HG03354 (cell line): Measurements from ENCODE around the gene RASA3.

ENCODE experiments used
- ATAC-seq: cut with Tn5 transposase; IDR thresholded peaks from one replicate; pipeline ENCODE4 v1.9.1; 2021; ENCODE audit warnings: mild to moderate bottlenecking; ENCODE audit not compliant: unreplicated experiment, poor library complexity, severe bottlenecking

Gene RASA3

DNA sequence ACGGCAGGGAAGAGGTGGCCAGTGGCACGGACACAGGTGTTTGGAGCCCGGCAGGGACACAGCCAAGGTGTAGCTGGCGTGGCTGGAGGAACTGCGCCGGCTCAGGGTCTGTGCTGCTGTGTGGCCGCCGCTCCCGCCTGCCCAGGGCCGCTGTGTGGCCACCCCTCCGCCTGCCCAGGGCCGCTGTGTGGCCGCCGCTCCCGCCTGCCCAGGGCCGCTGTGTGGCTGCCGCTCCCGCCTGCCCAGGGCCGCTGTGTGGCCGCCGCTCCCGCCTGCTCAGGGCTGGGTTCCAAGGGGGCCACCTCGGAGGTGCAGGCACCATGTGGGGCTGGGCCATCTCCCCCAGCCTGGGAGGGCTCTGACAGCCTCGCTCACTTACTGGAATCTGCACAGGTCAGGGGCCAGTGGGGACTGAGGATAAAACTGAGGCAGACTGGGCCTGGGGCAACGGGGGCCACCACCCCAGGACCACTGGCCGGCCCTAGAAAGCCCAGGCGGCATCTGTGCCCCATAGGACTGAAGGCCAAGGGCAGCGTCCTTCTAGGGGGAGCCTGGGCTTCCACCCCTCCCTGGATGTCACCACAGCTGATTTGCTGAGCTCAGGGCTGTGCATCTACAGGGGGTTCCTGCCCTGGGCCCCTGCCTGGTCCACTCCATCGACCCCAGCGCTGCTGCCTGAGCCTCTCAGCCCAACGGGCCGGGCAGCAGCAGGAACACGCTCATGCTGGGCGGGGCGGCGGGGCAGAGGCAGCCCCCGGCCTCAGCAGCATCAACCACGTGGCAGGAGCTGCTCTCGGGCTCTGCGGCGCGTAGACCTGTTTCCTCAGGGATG, 180.1 kb downstream of the RASA3 start:
- ATAC-seq, result no peak

DNA sequence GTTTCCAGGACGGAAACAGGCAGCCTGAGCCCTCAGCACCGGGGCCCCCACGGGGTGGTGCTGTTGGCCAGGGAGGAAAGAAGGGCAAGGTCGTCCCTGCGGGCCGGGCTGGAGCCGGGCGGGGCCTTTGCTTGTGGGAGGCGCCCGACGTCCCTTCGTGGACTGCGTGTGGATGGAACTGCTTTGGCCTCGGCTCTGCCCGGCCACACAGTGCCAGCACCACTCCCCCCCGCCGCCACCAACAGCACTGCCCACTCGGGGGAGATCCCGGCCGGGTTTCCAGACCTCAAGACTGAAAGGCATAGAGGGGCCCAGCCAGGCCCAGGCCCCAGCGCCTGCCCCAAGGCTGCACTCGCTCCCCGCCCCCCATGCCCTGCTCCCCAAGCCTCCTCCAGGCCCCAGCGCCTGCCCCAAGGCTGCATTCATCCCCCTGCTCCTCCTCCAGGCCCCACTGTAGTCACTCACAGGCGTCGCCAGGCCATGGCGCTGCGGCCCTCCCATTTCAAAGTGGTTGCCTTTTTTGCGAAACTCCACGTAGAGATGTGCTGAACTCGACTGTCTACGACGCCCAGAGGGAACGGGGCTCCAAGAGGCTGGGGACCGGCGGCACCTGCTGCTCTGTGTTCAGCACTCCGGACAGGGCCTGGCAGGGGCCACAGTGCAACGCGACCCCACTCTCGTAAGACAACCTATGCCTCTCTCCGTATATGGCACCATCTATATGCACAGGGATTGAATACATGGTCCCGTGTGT, 181.0 kb downstream of the RASA3 start:
- peak; percentile 79 for ATAC-seq

DNA sequence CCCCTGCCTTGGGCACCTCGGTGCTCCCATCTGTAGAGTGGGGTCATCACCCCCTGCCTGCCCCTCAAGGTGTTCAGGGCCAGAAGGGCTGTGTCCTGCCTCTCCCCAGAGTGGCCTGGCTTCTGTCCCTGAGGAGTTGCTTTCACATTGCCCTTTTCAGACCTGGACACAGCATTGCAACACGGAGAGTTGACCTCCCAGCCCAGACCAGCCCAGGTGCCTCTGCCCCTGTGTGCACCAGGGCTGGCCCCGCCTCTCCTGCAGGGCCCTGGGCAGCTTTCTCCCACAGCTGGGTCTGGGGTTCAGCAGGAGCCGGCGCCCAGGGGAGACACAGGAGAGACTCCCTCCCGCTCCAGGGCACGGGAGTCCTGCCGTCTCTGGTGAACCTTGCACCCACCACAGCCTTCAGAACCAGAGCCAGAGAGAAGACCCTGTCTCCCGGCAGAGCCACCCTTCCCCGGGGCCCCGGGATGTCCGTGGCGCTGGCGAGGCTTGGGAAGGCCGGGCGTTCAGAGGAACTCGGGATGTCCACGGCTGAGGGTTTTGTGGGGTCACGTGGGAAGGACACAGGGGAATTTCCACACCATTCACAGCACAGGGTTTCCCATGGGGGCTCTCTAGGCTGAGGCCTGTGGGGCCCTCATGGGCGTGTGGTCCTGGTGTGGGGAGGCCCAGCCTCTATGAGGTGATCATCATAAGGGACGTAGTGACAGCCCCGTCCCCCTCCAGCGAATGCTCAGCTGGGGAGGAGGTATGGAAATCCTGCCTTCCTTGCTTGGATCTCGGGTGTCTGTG, 181.8 kb downstream of the RASA3 start:
- peak; percentile 25 for ATAC-seq

DNA sequence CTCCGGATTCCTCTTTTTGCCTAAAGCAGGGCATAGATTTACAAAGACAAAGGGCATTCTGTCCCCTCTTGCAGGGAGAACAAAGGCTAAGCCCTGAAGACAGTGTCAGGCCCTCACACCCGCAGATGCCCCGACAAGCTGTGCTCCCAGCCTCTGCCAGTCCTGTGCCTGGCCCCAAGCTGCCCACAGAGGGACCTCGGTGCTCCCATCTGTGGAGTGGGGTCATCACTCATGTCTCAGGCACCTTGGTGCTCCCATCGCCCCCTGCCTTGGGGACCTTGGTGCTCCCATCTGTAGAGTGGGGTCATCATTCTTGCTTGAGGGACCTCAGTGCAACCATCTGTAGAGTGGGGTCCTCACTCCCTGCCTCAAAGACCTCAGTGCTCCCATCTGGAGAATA, 182.9 kb downstream of the RASA3 start:
- ATAC-seq, result no peak

DNA sequence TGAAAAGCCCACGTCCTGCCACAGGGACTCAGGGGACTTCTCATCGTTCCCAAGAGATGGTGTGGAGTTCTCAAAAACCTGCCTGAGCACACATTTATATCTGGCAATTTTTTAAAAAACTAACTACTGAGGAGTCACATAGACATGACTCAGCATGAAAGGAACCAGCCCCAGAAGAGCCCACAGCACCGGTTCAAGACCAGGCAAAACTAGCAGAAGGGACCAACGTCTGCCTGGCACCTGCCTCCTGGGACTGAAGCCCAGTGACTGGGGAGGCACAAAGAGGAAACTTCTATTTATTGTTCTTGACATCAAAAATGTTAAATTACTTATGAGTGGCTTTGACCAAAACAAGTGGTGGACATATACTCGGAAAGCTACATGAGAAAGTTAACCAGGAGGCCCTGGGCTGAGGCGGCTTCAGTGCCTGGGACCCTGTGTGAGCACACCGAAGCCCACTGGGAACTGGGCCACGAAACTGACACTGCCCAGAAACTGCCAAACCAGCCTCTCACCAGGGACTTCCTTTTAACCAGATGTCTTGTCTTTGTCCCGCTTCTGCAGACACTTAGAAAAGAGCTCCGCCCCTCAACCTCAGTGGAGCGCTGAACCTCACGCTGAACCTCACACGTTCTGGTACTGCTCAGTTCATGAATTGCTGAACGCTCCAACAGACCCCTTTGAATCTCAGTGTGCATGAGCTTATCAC, 184.2 kb downstream of the RASA3 start:
- ATAC-seq, result no peak

DNA sequence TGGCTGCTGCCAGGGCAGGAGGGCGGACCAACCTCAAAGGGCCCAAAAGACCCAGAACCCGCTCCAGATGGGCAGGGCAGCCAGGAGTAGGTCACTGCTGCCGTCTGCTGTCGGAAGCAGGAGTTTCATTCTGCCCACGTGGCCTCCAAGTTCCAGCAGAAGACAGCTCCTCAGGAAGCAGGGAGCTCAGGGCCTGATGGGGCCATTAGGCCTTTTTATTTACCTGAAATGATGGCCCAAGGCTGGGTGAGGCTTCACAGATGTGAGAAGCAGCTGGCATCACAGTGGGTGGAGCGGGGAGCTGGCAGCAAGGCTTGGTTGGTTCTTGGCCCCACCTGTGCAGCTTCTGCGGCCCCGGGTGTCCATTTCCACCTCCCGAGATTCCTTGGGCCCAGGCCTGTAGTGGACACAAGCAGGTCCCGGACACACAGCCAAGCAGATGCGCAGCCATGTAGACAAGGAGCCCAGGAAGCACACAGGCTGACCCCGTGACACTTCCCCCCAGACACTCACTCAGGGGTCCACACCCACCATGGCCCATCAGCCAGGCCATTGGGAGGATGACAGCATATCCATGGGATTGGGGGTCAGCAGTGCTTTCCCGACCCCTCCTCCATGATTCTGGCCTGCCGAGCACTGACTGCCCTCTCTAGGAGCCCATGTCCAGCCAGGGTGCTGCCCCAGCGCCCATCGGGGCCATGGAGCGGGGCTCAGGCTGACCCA, 185.0 kb downstream of the RASA3 start:
- ATAC-seq, result no peak

DNA sequence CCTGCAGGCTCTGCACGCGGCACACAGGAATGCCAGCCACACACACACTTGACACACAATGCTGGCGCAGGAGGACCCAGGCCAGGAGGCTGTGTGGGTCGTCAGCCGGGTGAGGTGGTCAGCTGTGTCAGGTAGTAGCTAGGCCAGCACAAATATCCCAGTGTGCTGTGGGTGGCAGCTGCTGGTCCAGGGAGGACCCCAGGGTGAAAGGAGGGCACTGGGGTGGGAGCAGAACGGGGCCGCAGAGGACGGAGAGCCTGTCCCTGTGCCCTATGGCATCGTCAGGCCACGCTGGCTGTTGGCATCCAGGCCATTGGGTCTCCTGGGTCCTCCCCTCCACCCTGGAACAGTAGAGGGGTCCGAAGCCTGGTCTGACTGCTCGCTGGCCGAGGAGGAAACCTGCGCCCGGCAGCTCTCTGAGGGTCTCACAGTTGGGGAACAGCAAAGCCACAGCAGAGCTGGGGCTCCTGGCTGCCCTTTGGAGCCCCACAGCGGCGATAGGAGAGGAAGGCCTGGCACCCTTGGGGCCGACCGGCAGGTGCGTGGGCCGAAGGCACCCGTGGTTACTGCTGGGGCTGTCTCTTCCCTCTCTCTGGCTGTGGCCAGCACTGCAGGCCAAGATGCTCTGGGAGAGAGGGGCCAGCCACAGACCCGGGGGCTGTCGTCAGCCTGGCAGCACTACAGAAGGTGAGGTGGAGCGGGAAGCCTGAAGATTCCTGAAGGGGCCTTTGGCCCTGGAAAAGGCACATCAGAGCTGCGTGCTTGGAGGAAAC, 185.8 kb downstream of the RASA3 start:
- no peak for ATAC-seq

DNA sequence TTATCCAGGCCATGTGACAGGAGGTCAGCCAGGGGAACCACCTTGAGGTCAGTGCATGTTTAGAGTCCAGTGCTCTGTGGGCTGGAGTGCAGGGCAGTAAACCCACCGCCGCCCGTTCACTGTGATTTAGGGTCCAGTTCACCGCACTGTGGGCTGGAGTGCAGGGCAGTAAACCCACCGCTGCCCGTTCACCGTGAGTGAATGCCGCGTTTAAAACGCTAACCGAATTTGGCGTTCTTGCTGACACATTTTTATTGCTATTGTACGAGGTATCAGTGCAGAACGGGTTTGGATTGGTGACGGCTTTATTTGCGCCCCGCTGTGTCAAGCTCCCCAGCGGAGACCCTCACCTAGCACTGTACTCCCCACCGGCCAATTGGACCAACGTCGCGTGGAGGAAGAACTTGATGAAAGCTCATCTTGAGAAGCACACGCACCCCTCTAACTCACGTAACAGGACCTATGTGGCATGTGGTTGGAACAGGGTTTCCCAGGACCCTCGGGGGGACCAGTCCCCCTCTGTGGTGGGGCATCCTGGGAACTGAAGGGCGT, 186.5 kb downstream of the RASA3 start:
- no peak for ATAC-seq

DNA sequence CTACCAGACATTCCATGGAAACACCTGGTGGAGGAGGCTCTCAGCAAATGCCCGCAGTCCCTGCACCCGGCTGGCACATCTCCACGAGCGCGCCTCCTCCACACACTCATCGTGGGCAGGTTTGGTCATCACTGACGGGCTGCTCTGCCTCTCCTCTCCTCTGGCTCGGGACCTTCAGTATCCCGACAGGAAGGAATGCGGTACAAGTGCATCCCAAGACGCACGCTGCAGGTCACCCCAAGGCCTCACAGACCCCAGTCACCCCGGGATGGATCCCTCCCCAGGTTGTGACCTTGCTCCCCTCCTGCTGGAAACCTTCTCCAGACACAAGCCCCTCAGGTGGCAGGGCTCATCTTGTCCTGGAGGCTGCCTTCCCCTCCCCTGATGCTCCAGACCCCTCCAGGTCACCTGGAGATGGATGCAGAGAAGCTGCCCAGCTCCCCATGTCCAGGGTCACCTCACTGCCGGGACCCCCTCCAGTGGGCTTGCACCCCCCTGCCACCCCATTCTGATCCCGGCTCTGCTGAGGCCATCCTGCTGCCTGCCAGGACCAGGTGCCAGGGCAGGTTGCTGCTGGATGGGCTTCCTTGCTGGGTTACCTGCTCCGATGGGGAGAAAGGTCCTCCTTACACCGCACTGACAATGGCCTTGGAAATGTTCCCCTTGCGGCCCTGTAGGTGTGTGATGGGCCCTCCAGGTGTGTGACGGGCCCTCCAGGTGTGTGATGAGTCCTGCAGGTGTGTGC, 188.4 kb downstream of the RASA3 start:
- no peak for ATAC-seq

DNA sequence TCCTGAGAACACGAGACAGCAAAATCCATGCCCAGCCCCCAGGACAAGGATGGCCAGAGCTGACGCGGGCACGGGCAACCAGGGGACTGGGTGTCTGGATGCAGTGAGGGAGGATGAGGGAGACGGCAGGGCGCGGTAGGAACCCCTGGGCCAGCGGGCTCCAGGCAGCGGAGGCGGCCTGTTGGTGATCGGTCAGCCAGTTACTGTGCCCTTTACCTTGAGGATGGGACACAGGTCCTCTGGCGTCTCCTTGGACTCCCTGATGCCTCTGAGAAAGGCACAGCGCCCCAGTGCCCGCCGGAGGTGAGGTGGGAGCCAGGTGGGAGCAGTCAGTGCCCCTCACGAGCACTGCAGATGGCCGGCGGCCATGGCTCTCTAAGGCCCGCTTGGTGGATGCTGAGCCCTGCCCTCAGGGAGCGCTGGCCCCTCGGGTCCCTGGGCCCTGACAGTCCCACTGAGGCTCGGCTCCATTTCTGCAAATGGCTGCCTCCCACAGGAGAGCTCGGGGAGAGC, 189.8 kb downstream of the RASA3 start:
- ATAC-seq, result no peak

DNA sequence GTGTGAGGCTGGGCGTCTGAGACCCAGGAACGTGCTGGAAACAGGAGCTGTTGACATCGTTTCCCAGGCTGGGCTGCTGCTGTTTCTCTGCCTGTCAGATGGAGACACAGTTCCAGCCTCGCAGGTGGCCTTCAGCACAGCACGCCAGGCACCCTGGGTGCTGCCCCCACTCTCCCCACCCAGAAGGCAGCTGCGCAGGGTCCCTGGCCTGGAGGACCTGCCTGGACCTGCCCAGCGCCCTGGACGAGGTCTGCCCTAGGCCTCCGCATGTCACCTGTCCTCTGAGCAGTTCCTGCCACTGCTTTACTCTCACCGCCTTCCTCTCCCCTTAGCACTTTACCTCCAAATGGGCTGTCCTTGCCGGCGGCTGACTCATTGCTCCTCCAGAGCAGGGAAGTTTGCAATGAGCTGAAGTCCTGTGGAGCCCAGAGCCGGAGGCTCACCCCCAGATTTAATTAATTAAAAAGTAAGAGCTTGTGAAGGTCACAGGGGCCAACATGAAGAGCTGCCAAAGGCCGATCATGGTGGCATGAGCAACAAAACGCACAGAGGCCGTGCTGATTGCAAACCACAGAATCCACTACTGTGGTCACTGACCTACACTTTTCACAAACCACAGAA, 190.7 kb downstream of the RASA3 start:
- ATAC-seq, result no peak

DNA sequence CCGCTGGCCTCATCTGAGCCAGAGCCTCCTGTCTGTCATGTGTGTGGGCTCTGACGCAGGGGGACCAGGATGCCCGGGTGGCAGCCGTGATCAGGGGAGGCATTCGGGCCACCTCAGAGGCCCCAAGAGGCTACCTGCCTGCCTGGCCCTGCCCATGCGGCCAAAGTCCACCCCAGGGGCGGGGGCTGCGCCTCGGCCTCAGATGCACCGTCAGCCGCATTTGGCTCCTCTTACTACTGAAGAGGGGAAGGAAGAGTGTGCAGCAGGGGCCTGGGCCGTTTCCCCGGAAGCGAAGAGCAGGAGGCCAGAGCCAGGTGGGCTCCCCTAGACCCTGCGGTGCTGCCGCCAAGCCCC, 192.5 kb downstream of the RASA3 start:
- ATAC-seq, result no peak

DNA sequence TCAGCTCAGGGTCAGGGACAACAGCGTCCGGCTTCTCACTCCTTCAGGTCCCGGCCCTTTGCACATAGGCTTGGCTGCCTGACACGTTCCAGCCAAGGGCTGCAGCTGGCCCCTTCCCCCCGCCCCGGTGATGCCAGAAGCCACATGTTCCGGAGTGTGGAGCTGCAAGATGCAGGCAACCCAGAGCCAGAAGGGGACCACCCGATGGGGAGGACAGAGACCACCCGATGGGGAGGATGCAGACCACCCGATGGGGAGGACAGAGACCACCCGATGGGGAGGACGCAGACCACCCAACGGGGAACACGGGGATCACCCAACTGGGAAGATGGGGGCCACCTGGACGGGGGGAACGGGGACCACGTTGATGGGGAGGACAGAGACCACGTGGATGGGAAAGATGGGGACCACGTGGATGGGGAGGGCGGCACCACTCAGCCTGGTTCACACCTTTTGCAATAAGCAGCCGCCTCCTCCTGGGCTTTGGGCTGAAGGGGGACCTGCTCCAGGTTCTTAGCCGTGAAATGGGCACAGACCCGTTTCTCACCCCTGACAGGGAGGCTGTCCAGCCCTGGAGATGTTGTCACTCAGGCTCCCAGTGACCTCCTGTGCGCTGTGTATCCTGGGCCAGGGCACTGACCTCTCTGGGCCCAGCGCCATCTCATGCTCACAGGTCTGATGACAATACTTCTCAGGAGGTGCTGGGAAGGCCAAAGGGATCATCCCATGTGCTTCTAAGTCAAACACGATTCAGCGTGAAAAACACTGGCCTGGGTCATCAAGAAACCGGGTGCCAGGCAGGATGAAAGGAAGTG, 193.1 kb downstream of the RASA3 start:
- no peak for ATAC-seq

DNA sequence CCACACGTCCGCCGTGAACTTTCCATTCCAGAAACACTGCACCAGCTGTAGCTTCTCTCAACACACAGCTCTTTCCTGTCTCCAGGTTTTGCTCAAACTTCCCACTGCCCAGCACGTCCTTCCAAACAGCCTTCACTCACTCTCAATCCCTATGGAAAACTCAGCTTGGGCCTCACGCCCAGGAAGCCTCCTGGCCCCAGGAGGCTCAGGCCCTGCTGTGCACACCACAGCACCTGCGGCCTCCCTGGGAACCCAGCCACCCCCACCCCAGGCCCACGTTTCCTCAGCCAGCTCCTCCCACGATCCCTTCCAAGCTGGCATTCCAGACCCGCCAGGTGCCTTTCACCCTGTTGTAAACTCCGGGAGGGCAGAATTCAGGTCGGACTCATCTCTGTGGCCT, 193.7 kb downstream of the RASA3 start:
- ATAC-seq, result no peak

DNA sequence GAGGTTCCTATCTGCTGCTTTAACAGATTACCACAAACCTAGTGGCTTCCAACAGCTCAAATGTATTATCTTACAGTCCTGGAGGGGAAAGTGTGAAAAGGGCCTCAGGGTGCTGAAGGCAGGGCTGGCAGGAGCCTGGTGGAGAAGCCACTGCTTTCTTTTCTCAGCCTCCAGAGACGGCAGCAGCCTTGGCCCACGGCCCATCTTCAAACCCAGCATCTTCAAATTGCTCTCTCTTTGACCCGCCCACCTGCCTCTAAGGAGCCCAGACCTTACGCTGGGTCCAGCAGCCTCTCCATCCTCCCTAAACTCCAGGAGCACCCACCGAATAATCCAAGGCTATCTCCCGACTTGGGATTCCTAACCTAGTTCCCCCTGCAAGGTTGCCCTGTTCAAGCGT, 194.2 kb downstream of the RASA3 start:
- no peak for ATAC-seq

DNA sequence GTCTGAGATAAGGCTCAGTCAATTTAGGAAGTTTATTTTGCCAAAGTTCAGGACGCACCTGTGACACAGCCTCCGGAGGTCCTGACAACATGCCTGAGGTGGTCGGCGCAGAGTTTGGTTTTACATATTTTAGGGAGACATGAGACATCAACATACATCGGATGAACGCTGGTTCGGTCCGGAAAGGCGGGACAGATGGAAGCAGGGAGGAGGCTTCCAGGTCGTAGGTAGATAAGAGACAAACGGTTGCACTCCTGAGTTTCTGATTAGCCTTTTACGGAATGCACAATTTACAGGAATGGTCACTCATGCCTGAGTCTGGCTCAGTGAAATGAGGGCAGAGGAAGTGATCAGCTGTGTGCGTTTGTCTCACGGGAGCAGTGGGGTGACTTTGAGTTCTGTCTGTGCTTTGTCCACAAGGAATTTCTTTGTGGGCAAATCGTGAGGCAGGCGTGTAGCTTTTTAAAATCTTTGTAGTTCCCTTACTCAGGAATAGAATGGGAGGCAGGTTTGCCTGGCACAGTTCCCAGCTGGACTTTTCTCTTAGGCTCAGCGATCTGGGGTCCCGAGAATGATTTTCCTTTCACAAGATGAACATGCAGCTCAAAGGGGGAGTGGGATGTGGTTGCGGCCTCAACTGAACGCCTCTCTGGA, 194.8 kb downstream of the RASA3 start:
- ATAC-seq, result no peak
